Trophoblast cell (in vitro differentiated cells and primary cell): ENCODE data around the gene EFNA5.

Source experiments
- DNase-seq, 2 donors: peaks; one replicate each; pipeline ENCODE4 v3.0.0-alpha.2; 2016
- H2AFZ ChIP-seq: 2 replicates; pipeline ENCODE4 v1.6.1; 2013; ENCODE audit warnings: low read length, moderate library complexity, mild to moderate bottlenecking; ENCODE audit not compliant: insufficient read depth, poor library complexity
- H2AK5ac ChIP-seq: 2 replicates; pipeline ENCODE4 v1.6.1; 2013; ENCODE audit warnings: mild to moderate bottlenecking, low read length
- H2BK120ac ChIP-seq: 2 replicates; pipeline ENCODE4 v1.6.1; 2013; ENCODE audit warnings: low read length, mild to moderate bottlenecking, moderate library complexity; ENCODE audit not compliant: insufficient read depth, poor library complexity
- H2BK12ac ChIP-seq: 2 replicates; pipeline ENCODE4 v1.6.1; 2013; ENCODE audit warnings: mild to moderate bottlenecking, low read length, moderate library complexity
- H2BK5ac ChIP-seq: 2 replicates; pipeline ENCODE4 v1.6.1; 2013; ENCODE audit warnings: low read length, low read depth, moderate library complexity, mild to moderate bottlenecking; ENCODE audit not compliant: poor library complexity
- H3K14ac ChIP-seq: 2 replicates; pipeline ENCODE4 v1.6.1; 2013; ENCODE audit warnings: mild to moderate bottlenecking, low read length
- H3K18ac ChIP-seq: 2 replicates; pipeline ENCODE4 v1.6.1; 2013; ENCODE audit warnings: mild to moderate bottlenecking, low read length
- H3K23ac ChIP-seq: 2 replicates; pipeline ENCODE4 v1.6.1; 2013; ENCODE audit warnings: low read length
- H3K27ac ChIP-seq: 2 replicates; pipeline ENCODE4 v1.5.1; 2013; ENCODE audit warnings: low read depth, mild to moderate bottlenecking, inconsistent platforms, low read length, moderate library complexity
- H3K27me3 ChIP-seq: 2 replicates; pipeline ENCODE4 v1.6.1; 2013; ENCODE audit warnings: inconsistent platforms, mild to moderate bottlenecking, low read length, moderate library complexity; ENCODE audit not compliant: insufficient read depth
- H3K36me3 ChIP-seq, 2 experiments: 1 replicate in 1 of 2; 2 replicates in 1 of 2; pipeline ENCODE4 v1.6.1; 2013; ENCODE audit warnings: low read length in 2 of 2, mild to moderate bottlenecking in 2 of 2, moderate library complexity in 1 of 2; ENCODE audit not compliant: insufficient read depth in 2 of 2, control insufficient read depth in 1 of 2
- H3K4ac ChIP-seq: 2 replicates; pipeline ENCODE4 v1.6.1; 2013; ENCODE audit warnings: low read depth, mild to moderate bottlenecking, low read length, moderate library complexity
- H3K4me1 ChIP-seq, 2 experiments: 1 replicate in 1 of 2; 2 replicates in 1 of 2; pipeline ENCODE4 v1.6.1; 2013; ENCODE audit warnings: low read length in 2 of 2, mild to moderate bottlenecking in 2 of 2, moderate library complexity in 1 of 2; ENCODE audit not compliant: insufficient read depth in 2 of 2, control insufficient read depth in 1 of 2
- H3K4me2 ChIP-seq: 2 replicates; pipeline ENCODE4 v1.6.1; 2013; ENCODE audit warnings: inconsistent platforms, mild to moderate bottlenecking, low read length, moderate library complexity
- H3K4me3 ChIP-seq: 2 replicates; pipeline ENCODE4 v1.5.1; 2013; ENCODE audit warnings: mild to moderate bottlenecking, low read depth, low read length, inconsistent platforms
- H3K79me1 ChIP-seq: one replicate; pipeline ENCODE4 v1.6.1; 2013; ENCODE audit warnings: low read length
- H3K79me2 ChIP-seq: 2 replicates; pipeline ENCODE4 v1.6.1; 2013; ENCODE audit warnings: low read length, mild to moderate bottlenecking; ENCODE audit not compliant: control insufficient read depth, insufficient read depth, poor library complexity
- H3K9ac ChIP-seq: 2 replicates; pipeline ENCODE4 v1.6.1; 2013; ENCODE audit warnings: mild to moderate bottlenecking, low read length
- H3K9me3 ChIP-seq: 2 replicates; pipeline ENCODE4 v1.6.1; 2013; ENCODE audit warnings: low read depth, mild to moderate bottlenecking, control low read depth, inconsistent platforms, low read length; ENCODE audit not compliant: insufficient read depth
- H4K12ac ChIP-seq: 2 replicates; pipeline ENCODE4 v1.6.1; 2013; ENCODE audit warnings: low read depth, mild to moderate bottlenecking, low read length, moderate library complexity
- H4K8ac ChIP-seq: 2 replicates; pipeline ENCODE4 v1.6.1; 2013; ENCODE audit warnings: low read depth, mild to moderate bottlenecking, low read length, moderate library complexity
- H4K91ac ChIP-seq: one replicate; pipeline ENCODE4 v1.6.1; 2013; ENCODE audit warnings: low read depth, mild to moderate bottlenecking, low read length, moderate library complexity
- WGBS: extraction: QIAGEN DNeasy Blood & Tissue Kit; methylation state at CpG from one replicate; pipeline ENCODE4 v1.1.7; 2013; ENCODE audit warnings: missing lambda C conversion rate; ENCODE audit not compliant: insufficient read length, insufficient coverage; ENCODE audit errors: extremely low coverage; 5-methylcytosine and 5-hydroxymethylcytosine counted together

Gene EFNA5

GRCh38 chr5:107597803-107598202, 72.9 kb downstream of the EFNA5 start:
- no peak overlapping the region for H2AFZ ChIP-seq
- no peak overlapping the region for H2BK5ac ChIP-seq
- no peak overlapping the region for H4K8ac ChIP-seq
- no peaks in the 10 kb centered on the region for H3K27me3 ChIP-seq
- no peaks in the 10 kb centered on the region for H3K4me1 ChIP-seq
- no peak overlapping the region for H3K4me3 ChIP-seq
- H3K27ac ChIP-seq: no peak overlapping the region
- no peak overlapping the region for H2AK5ac ChIP-seq
- H3K18ac ChIP-seq: no peak overlapping the region
- no peaks in the 10 kb centered on the region for H3K79me2 ChIP-seq
- no peak overlapping the region for H3K14ac ChIP-seq
- no peak overlapping the region for H3K23ac ChIP-seq
- no peak for DNase-seq
- H3K9ac ChIP-seq: no peak overlapping the region
- no peaks in the 10 kb centered on the region for H3K36me3 ChIP-seq
- H3K9me3 ChIP-seq: no peaks in the 10 kb centered on the region
- no peak overlapping the region for H3K4me2 ChIP-seq
- no peaks in the 10 kb centered on the region for H3K79me1 ChIP-seq
- H2BK12ac ChIP-seq: no peak overlapping the region
- H3K4ac ChIP-seq: no peak overlapping the region
- H2BK120ac ChIP-seq: no peak overlapping the region
- WGBS: no CpG with 5 or more reads among the region's 3 CpGs
- no peak overlapping the region for H4K91ac ChIP-seq
- no peak overlapping the region for H4K12ac ChIP-seq

GRCh38 chr5:107597247-107597646, 73.5 kb downstream of the EFNA5 start:
- Histone ChIP-seq H4K8ac (no peak overlapping the region), H3K4me1 (no peaks in the 10 kb centered on the region), H3K4me3 (no peak overlapping the region), H3K9me3 (peaks cover 2% of the 10 kb centered on the region), H3K14ac (no peak overlapping the region), H3K27ac (no peak overlapping the region), H2AFZ (no peak overlapping the region), H2BK5ac (no peak overlapping the region), H3K27me3 (no peaks in the 10 kb centered on the region), H3K9ac (no peak overlapping the region), H3K18ac (no peak overlapping the region), H2AK5ac (no peak overlapping the region), H3K79me1 (no peaks in the 10 kb centered on the region), H3K36me3 (no peaks in the 10 kb centered on the region), H4K91ac (no peak overlapping the region), H2BK12ac (no peak overlapping the region), H3K4ac (no peak overlapping the region), H3K4me2 (no peak overlapping the region), H4K12ac (no peak overlapping the region), H3K79me2 (no peaks in the 10 kb centered on the region), H2BK120ac (no peak overlapping the region), H3K23ac (no peak overlapping the region)
- no peak for DNase-seq
- WGBS: no CpG with 5 or more reads among the region's 3 CpGs

GRCh38 chr5:107594253-107595045, 76.3 kb downstream of the EFNA5 start:
- Histone ChIP-seq H2BK12ac (no peak overlapping the region), H3K9ac (peak overlapping the region; percentile 14), H2AFZ (no peak overlapping the region), H4K91ac (no peak overlapping the region), H3K36me3 (no peaks in the 10 kb centered on the region), H3K14ac (no peak overlapping the region), H2BK120ac (no peak overlapping the region), H4K12ac (no peak overlapping the region), H2AK5ac (no peak overlapping the region), H3K4me3 (no peak overlapping the region), H3K79me2 (no peaks in the 10 kb centered on the region), H2BK5ac (no peak overlapping the region), H3K4me2 (no peak overlapping the region), H4K8ac (no peak overlapping the region), H3K9me3 (peaks cover 2% of the 10 kb centered on the region), H3K4ac (no peak overlapping the region), H3K79me1 (no peaks in the 10 kb centered on the region), H3K4me1 (no peaks in the 10 kb centered on the region), H3K27ac (no peak overlapping the region), H3K23ac (no peak overlapping the region), H3K18ac (no peak overlapping the region), H3K27me3 (no peaks in the 10 kb centered on the region)
- DNase-seq: no peak
- WGBS: no CpG with 5 or more reads among the region's 4 CpGs

- H4K12ac ChIP-seq: no peak overlapping the region
- H3K14ac ChIP-seq: no peak overlapping the region
- no peak overlapping the region for H3K23ac ChIP-seq
- no peaks in the 10 kb centered on the region for H3K27me3 ChIP-seq
- H2BK120ac ChIP-seq: no peak overlapping the region
- no peak for DNase-seq
- H3K36me3 ChIP-seq: no peaks in the 10 kb centered on the region
- H4K91ac ChIP-seq: no peak overlapping the region
- H3K4me1 ChIP-seq: no peaks in the 10 kb centered on the region
- H3K4me3 ChIP-seq: no peak overlapping the region
- H3K79me2 ChIP-seq: no peaks in the 10 kb centered on the region
- peaks cover 2% of the 10 kb centered on the region for H3K9me3 ChIP-seq
- no peaks in the 10 kb centered on the region for H3K79me1 ChIP-seq
- no peak overlapping the region for H2AFZ ChIP-seq
- no peak overlapping the region for H2BK12ac ChIP-seq
- H3K4ac ChIP-seq: no peak overlapping the region
- no peak overlapping the region for H3K18ac ChIP-seq
- H2BK5ac ChIP-seq: no peak overlapping the region
- no peak overlapping the region for H3K9ac ChIP-seq
- no peak overlapping the region for H4K8ac ChIP-seq
- no peak overlapping the region for H3K27ac ChIP-seq
- no CpG with 5 or more reads among the region's 3 CpGs for WGBS
- no peak overlapping the region for H3K4me2 ChIP-seq
- no peak overlapping the region for H2AK5ac ChIP-seq
Measured at GRCh38 chr5:107593009-107593408, 77.7 kb downstream of the EFNA5 start.
